ENCODE measurements around the gene DUS1L.

The DUS1L gene

DNA sequence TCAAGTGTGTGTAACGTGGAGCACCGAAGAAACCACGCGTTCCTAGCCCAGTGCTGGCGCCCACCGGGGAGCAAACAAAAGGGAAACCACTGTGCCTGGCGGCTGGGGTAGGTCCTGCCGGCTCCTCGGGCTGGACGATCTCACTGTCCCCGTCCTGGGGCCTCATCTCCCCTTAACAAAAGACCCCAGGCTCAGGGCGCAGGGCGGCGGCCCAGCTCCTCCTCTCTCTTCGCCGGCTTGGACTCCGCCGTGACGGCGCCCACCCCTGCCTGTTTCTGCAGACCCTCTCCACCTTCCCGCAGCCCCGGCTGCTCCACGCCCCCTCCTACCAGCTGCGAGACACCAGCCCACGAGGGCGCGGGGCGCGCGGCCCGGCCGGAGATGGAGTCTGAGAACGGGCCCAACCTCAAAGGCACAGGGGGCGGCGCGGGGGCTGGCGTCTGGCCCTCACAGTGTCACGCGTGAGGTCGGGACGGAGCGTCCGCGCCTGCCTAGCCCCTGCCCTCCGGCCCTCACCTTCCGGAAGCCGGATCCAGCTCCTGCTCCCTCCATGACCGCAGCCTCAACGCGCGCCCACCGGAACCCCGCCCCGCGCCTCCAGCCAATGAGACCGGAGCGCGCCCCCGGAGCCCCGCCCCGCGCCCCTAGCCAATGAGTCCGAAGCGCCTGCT lies 43.2 kb downstream of the DUS1L start, which contains the start of gene CENPX:
CENPX (minus strand) TSS at position 569 of the 671 bp plus-strand sequence; CDS start at position 552, 17 bp downstream.
- no peak for DNase-seq

DNA sequence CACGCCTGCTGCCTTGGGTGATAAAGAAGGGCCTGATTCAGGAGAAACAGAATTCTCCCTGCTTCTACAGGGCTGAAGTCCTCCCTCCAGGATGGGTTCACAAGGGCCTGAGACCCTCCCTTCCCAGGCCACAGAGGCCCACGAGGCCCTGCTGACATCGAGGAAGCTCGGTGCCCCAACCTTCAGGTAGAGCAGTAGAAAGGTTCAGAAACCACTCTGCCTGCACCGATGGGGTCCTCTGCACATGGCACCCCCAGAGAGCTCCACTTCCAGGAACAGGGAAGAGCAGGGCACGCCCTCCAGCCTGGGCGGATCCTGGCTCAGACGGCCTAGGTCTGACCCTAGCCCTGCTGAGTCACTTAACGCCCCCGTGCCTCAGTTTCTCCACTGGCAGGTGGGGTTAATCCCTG lies 43.7 kb downstream of the DUS1L start:
- DNase-seq, result no peak

DNA sequence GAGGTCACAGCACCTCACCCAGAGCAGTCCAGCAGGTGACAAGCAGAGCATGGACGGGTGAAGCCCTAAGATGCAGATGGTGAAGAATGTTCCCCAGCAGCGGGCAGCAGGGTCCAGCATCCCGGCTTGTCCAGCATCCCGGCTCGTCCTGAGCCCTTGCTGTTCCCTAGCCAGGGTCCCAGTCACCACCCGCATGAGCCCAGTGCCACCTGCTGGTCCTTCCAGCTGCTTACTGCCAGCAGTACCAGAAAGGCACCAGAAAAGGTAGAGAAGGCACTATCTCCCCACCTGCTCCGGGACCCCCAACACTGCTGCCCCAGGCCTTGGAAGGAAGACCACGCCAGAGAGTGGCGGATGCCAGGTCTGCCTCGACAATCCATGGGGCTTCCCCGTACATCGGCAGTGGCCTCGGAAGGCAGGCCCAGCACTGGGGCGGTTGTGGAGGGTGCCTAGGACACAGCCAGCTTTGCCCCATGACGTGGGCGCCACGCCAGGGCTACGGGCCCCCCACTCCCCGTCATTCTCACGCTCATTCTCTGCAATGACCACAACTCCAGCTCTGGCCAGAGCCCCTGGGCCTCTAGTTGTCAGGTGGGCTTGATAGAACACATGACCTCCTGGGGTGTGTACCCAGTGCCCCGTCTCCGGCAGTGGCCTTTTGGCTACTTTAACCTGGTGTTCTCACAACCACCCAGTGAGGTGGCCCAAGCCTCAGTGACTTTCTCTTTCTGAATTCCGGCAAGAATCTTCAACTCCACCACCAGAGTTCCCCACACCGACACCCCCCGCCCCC lies 44.3 kb downstream of the DUS1L start:
- DNase-seq, result peak; percentile 25

GRCh38 chr17:82020572-82021106 lies 45.0 kb downstream of the DUS1L start:
- no peak for DNase-seq

DNA sequence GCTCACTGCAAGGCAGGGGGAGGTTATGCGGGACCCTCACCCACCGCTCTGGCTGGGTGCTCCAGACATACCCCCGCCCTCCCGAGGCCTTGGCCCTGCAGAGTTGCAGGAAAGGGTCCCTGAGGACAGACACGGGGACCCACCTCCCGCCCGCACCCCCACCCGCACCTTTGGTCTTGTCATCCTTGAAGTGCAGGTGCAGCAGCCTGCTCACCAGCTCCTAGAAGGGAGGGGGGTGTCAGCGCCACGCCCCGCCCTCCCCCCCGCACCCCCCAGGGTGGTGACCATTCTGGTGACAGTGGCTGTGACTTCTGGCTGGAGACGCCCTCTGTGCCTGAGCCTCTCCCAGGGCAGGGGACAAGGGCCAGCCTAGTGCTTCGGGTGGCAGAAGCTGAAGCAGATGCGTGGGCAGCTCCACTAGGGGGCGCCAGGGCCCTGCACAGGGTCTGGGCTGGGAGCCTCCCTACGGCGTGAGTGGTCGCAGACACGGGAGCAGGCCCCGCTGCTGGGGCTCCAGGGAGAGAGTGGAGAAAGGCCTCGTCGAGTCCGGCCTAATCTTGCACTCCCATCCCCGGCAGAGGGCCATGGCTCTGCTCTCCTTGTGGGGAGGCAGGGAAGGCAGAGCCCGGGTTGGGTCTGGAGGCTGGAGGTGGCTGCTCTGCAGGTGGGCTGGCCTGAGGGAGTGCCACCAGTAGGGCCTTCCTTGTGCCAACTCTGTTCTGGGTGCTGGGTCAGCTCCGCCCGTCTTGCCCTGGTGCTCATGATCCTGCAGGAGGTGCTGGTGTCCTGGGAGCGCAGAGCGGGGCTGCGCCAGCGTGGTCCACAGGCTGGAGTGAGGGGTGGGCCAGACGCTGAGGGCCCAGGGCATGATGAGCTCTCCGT lies 45.7 kb downstream of the DUS1L start:
- DNase-seq, result peak; percentile 55

GRCh38 chr17:82018989-82019689 lies 46.5 kb downstream of the DUS1L start:
- DNase-seq, result no peak

DNA sequence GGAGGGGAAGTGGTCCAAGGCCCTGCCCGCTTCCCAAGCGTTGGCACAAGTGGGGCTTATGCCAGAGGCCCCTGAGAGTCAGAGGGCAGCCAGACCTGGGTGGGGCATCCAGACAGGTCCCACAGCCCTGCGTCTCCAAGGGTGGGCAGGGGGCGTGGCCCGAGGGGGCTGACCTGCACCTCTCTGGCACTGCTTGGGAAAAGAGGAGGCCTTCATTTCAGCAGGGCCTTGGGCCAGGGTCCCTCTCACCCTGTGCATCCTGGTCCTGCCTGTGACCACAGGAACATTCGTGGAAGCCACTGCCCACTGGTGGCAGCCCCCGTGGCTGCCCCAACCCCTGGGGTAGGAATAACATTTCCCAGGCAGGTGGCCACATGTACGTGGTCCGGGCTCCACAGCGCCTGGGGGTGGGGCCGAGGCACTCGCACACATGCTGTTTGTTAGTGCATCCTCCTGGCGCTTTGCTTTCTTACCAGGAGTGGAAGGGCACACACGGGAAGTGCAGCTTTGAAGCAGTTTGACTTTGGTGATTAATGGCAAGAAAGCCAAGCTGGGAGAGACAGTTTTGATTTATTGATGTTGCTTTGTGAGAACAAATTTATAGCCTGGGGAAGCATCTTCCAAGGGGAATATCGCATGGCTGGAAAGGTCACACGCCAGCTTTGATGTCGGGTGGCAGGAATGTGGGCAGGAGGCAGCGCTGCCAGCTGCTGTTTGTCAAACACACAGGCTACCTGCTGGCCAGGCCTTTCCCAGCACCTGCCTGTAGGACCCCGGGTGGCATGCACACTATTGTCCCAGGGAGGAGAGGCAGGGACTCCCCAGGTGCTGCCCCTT lies 47.2 kb downstream of the DUS1L start:
- DNase-seq, result no peak

DNA sequence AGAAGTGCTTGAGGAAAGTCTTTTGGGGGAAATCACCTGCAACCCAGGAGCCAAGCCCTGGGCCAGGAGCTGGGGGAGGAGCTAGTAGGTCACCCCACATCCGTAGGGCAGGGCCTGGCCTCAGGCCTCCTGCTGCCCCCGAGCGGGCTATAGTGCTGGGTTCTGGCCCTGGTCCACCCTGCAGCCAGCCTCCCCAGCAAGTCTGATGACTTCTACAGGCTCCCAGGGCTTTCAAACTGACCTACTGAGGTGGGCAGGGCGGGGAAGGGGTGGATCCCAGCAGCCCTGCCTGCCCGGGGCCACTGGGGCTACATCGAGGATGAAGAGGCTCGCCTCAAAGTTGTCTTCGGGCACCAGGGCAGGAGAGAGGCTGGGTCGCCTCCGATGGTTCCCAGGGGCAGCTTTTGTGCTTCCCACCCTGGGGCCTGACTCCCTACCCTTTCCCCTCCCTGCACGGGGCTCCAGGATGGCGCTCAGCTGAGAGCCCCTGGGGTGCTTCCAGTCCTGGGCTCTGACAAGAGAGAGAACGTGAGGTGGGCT lies 47.9 kb downstream of the DUS1L start:
- no peak for DNase-seq

- DNase-seq, result no peak
Measured at GRCh38 chr17:82016875-82017459, 48.6 kb downstream of the DUS1L start.

DNA sequence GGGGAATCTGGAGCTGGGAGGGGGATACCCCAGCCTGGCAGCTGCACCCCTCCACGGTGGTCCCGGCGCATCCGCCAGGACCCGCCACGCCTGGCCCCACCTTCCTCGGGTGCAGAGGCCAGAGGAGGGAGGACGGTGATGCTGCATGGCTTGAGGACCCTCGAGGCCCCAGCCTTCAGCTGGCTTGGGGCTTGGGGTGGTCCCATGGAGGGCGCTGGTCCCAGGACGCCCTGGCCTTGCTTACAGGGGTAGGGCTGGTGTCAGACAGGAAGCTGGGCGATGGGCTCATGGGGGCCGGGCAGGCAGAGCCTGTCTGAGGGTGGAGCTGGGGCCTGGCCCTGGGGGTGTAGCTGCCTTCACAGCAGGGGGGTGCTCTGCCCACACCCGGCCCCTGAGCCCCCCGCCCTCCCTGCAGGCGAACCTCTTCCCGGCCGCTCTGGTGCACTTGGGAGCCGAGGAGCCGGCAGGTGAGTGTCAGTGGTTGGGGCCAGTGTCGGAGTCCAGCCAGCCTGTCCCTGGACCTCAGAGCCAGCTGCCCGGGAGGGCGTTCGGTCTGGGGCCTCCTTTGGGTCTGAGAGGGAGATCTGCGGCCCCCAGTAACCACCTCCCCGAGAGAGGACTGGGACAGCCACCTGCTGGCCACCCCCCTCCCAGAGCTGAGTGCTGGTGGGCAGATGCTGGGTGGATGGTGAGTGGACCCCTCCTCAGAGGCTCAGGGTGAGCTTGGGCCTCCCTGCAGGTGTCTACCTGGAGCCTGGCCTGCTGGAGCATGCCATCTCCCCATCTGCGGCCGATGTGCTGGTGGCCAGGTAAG lies 49.3 kb downstream of the DUS1L start:
- DNase-seq, result no peak

GRCh38 chr17:82015311-82015971 lies 50.2 kb downstream of the DUS1L start:
- no peak for DNase-seq

DNA sequence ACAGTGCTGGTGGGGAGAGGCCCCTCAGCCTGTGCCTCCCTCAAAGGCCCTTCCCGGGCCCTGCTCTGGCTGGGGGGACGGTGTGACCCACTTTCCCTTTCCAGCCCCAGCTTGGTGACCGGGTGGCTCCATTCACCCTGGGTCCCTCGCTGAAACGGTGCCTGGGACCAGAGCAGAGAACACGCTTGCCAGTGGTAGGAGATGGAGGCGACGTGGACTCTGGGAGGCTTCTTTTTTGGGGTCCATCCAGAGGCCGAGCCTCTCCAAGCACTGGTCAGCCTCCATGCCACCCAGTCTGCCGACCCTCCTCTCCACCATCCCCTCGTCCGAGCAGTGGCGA lies 50.7 kb downstream of the DUS1L start:
- no peak for DNase-seq

GRCh38 chr17:82014432-82014831 lies 51.2 kb downstream of the DUS1L start:
- DNase-seq, result no peak

DNA sequence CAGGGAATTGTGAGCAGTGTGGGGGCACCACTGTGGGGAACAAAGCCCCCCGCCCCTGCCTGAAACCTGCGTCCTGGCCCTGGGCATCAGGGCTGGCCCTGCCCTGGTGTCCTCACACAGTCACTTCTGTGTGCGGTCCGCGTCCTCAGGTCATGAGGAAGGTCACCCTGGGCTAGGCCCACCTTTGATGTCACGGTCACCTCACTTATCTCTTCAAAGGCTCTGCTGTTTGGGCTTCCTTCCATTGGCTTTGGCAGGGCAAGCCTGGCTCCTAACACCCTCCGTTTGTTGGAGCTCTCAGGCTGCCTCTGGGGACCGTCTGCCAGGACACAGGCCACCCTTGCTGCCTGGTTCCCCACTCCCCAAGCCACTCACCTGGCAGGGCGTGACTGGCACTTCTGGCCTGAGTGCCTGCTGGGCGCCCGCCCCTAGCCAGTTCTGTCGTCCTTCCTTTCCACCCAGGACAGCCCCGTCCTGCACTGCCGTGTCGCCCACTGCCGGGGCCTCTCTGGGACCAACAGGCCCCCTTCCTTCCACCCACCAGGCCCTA lies 51.8 kb downstream of the DUS1L start:
- no peak for DNase-seq

- no peak for DNase-seq
Measured at GRCh38 chr17:82013341-82013740, 52.3 kb downstream of the DUS1L start.

DNA sequence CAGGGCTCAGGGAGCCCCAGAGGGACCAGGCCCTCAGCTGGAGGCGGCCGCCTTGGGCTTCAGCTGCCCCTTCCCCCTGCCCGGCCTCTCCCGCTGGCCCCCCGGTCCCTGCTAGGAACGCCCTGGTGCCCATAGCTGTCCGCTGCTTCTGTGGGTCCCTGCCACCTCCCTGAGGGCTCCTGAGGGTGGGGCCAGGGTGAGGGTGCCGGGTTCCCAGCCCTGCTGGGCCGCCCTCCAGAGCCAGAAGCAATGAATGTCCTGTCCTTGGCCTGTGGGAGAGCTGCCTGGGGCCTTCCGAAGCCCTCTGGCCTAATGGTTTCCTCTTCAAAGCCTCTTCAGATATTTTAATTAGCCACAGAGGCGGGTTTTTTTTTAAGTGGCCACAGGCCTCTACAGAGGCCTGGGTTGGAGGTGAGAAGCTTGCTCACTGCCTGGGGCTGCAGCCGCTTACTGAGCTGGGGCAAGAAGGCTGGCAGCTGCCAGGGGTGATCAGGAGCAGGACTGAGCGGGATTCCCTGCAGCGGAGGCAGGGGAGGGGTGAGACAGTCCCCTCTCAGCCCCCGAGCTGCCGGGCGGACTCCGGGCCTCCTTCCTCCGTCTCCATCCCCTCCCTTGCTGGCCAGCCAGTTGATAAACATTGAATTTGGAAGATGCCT lies 52.8 kb downstream of the DUS1L start:
- DNase-seq, result no peak

DNA sequence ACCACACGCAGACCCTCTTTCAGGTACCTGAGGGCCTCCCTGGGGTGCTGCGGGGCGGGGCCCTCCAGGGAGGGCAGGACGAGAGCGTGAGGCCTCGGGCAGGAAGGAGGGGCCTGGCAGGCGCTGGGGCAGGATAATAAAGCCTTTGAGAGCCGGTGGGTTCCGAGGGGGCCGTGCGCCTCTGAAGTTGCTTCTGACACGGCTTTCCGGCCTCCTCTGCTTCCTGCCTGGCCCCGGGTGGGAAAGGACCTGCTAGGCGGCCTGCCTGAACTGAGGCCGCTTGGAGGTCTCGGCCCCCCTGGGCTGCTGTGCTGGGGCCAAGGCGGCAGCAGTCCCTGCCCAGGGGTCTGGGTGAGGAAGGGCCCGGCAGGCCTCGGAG lies 53.4 kb downstream of the DUS1L start:
- DNase-seq, result no peak

DNA sequence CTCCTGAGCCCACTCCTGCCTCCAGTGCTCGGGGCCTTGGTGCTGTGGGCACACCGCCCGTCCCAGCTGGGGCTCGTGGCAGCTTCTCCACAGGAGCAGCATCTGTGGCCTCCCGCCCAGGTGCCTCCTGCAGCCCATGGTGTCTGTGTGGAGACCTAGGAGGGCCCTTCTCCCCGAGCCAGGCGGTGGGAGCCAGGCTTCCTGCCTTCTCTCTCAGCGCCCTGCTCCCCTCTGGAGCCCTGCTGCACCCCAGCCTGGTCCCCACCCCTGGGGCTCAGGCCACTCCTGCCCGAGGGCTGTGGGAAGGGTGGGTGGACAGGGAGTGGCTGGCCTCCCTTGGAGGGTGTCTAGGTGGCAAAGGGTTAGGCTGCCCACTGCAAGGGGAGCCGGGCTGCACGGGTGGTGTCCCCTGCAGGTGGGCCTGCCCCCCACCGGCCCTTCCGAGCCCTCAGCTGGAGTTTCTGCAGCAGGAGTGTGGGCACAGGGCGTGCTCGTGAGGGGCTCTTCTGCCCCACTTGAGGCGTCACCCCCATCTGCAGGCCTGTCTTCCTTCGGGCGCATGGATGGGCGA lies 53.9 kb downstream of the DUS1L start:
- no peak for DNase-seq

Data from NK-92 treated with Interleukin-12 subunit alpha and Interleukin-12 subunit beta, amount 100 ng/mL, for 24 hours (cell line).